SKM-1 (cell line): Measurements from ENCODE around the gene ZSCAN22.
"Not testable (repeated sequence)": the region's sequence is repeated elsewhere in the genome, so short reads cannot be mapped to it uniquely, and the experiment has no call there.

Source experiments
- DNase-seq: peaks from one replicate; lab custom pipeline; 2025; ENCODE audit not compliant: unreplicated experiment; lab: John Stamatoyannopoulos, UW

Gene ZSCAN22

DNA sequence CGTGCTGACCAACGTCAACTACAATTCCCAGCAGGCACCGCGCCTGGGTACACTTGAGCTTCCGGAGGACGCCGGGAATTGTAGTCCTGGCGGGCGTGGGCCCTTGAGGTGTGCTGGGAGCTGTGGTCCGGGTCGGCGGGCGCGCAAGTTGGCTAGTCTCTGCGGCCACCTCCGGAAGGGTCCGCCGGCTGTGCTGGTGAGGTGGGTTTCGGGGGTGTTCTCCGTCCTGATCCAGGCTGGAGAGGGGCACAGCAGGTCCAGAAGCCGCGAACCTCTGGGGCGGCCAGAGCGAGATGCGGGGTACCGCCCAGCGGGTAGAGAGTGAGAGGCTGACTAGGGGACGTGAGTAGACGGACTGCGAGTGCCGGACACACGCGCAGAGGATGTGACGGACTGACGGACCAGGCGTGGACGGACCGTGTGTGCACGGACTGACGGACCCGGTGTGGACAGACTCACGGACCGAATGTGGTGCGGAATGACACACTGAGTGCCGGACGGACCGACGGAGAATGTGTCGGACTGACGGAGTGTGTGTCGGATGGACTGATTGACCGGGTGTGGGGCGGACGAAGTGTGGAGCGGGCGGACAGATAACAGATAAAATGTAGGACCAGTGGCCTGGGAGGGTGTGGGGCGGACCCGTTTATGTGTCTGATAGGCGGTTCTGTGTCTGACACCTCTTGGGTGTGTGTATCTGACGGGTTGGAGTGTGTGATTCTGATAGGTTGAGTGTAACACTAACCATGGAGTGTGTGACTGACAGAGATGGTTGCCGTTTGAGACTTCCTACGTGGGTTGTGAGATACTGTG, at the start of gene ZSCAN22:
ZSCAN22 (plus strand) TSS at position 81 of the 813 bp plus-strand sequence. CDS start 7,809 bp downstream, outside the sequence.
- peak; percentile 56 for DNase-seq

DNA sequence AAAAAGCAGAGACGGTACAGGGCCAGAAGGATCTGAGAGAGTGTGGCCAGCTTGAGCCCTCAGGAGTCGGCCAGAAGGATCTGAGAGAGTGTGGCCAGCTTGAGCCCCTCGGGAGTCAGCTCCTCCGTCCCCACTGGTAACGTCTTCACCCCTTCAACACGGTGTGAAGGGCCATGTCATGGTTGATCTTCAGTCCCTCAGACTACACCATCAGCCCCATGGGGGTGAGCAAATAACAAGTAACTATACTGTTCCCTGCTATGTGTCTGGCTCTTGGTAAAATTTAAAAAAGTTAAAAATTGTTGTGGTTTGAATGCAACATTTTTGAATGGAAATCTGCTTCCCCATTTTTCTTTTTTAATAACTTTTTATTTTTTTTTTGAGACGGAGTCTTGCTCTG, 49.6 kb upstream of the ZSCAN22 start:
- no peak for DNase-seq

DNA sequence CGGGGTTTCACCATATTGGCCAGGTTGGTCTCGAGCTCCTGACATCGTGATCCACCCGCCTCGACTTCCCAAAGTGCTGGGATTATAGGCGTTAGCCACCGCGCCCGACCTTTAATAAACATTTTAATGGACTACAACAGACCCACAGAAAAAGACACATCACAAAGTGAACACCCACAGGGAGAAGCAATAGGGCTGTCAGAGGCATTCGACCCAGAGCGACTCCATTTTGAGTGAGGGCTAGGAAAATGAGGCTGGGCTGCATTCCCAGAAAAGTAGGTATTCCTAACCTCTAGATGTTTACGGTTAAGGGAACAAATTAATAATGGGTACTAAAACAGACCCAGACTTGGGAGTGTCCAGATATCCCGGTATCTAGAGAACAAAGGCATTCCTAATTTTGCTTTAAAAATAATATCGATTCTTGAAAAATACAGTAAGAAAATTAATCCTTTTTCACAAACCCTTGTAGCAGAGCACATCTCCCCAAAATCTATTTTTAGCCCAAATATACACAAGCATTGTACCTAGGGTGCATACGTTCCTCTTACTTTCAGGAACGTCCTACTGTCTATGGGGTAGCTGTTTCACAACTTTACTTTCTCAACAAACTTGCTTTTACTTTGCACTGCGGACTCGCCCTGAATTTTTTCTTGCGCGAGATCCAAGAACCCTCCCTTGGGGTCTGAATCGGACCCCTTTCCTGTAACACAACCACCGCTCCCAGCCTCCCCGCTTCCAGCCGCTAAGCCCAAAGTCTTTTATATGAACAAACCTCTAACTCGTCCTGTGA, 48.9 kb upstream of the ZSCAN22 start:
- no peak for DNase-seq

DNA sequence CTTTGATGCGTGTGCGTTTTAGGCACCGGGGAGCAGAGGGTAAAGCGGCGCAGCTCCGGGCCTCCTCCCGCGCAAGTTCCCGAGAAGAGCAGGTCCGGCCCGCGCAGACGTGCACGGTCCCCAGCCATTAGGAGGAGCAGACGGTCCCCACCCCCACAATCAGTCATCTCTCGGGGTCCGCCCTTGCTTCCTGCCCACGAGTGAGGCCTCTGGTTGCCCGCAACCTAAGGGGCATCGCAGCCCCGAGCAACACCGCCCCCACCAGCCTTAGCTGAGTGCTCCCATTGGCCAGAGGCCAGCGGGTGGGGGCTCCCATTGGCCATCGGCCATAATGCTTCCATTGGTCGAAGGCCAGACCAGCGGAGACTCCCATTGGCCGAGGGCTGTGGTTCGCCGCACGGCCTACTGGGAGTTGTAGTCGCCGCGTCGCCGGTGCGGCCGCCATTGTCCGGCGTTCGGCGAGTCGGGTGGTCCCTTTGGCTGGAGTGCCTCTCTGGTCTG, 48.2 kb upstream of the ZSCAN22 start, which contains the start of gene ZNF8:
ZNF8 (plus strand) TSS at position 415 of the 501 bp plus-strand sequence. CDS start 127 bp downstream, outside the sequence.
- DNase-seq: peak; percentile 74

DNA sequence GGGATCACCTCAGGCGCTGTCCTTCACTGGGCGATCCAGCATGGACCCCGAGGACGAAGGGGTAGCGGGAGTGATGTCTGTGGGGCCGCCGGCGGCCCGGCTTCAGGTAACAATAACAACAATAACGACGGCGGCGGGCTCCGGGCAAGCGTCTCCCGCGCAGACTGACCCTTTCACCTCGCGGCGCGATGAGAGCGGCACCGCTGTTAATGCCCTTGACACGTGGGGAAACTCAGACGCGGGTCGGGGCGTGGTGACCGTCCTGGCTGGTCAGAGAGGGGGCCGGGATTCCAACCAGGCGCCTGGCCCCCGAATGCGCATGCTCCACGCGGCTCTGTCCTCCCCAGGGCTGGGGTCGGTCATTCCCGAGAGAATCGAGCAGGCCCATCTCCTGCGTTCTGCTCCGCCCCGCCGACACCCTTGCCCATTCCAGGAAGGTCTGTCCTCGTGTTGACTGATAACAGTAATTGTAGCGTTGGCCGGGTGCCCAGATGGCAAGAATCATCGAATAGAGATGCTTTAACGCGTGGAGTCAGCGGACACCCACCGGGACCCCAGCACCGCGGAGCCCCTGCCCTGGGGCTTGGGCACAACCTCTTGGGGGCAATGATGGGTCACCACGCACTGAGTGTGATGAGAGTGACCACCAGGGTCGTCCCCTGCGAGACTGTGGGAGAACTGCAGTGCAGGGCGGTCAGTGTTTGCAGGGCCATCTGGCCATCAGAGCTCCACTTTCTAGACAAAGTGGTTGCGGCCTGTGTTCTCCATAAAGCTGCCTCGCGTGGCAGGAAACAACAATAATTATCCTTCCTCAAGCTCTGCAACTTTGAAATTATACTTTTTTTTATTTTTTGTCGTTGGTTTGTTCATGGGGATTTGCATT, 47.5 kb upstream of the ZSCAN22 start:
- no peak for DNase-seq

DNA sequence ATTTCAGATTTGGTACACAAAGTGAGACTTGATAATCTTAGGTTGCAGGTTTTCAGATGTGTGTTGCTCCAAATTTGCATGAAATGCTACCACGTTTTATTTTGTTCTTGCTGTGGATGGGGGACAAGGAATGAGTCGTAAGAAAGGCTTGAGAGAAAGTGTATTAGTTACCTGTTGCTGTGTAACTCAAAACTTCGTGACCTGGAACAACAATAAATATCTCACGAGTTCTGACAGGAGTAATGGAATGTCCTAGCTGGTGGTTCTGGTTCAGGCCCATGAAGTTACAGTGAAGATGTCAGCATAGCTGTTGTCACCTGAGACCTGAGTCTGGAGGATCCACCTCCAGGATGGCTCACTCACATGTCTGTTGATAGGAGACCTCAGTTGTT, 46.9 kb upstream of the ZSCAN22 start:
- DNase-seq: no peak

DNA sequence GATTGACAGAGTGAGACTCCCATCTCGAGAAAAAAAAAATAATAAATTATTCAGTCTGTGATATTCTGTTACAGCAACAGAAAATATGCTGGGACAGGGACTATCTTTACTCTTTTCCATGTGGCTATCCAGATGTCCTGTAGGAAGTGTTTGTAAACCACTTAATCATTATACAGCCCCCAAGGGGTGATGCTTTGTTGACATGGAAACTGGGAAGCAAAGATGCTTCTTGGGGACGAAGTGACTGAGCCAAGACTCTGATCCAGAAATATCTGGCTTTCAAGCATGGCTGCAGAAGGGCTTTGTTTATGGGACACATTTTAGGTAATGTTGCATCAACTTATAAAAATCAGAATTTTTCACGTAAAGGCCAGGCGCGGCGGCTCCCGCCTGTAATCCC, 42.6 kb upstream of the ZSCAN22 start:
- no peak for DNase-seq

DNA sequence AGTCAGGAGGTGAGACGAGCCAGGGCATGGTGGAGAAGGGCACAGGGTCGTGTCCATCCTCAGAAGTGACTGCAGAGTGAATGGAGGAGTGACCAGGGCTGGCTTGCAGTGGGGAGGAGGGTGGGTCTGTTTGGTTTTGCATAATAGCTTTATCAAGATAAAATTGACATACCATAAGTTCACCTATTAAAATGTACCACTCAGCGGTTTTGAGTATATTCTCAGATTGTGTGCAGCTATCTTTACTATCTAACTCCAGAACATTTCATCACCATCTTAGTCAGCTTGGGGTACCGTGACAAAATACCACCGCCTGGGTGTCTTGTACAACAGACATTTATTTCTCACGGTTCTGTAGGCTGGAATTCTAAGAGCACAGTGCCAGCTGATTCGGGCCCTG, 34.9 kb upstream of the ZSCAN22 start:
- no peak for DNase-seq

DNA sequence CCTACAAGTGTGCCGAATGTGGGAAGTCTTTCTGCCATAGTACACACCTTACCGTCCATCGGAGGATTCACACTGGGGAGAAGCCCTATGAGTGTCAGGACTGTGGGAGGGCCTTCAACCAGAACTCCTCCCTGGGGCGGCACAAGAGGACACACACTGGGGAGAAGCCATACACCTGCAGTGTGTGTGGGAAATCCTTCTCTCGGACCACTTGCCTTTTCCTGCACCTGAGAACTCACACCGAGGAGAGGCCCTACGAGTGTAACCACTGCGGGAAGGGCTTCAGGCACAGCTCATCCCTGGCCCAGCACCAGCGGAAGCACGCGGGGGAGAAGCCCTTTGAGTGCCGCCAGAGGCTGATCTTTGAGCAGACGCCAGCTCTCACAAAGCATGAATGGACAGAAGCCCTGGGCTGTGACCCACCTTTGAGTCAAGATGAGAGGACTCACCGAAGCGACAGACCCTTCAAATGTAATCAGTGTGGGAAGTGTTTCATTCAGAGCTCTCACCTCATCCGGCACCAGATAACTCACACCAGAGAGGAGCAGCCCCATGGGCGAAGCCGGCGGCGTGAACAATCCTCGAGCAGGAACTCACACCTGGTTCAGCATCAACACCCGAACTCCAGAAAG, 31.9 kb upstream of the ZSCAN22 start:
- DNase-seq: no peak

DNA sequence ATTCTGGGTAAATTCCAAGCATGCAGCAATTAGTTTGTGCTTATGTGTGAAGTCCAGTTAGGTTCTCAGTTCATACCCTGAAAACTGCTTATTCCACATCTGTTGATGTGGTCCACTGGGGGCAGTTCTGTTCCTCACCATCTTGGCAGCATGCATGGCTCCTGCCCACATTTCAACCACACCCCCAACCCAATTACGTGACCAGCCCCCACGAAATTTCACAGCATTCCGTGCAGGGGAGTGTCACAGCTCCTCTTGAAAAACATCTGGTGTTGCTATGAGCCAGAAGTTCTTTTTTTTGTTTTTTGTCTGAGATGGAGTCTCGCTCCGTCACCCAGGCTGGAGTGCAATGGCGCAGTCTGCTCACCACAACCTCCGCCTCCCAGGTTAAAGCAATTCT, 30.7 kb upstream of the ZSCAN22 start:
- no peak for DNase-seq

DNA sequence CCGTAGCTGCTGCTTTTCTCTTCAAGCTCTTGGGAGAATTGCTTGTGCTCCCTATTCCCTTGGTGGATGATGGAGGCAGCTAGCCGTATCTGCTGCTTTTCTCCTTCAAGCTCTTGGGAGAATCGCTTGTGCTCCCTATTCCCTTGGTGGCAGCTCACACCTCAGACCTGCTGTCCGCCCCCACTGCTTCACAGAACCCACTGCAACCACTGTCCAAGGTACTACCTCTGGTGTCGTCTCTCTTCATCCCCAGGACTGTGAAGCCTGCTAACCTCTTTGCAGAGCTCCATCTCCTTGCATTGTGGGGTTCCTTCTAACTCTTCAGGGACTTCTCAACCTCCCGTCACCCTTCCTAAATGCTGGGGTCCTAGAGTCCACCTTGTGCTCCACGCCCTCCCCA, 26.2 kb upstream of the ZSCAN22 start:
- DNase-seq: no peak

DNA sequence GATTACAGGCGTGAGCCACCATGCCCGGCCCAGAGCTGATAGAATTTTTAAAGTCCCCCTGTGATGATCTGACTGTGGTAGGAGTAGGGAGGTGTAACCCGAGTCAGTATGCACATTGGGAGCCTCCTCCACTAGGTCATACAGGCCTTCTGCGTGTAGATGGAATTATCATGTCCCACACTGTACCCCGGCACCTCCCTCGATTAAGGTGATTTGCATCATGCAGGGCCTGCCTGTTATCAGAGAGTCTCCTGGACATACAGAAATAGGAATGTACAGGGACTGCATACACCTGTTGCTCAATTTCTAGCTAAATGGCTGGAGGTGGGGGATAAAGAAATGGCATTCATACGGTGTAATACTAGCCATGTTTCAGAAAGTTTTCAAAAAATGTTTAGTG, 22.5 kb upstream of the ZSCAN22 start:
- no peak for DNase-seq

DNA sequence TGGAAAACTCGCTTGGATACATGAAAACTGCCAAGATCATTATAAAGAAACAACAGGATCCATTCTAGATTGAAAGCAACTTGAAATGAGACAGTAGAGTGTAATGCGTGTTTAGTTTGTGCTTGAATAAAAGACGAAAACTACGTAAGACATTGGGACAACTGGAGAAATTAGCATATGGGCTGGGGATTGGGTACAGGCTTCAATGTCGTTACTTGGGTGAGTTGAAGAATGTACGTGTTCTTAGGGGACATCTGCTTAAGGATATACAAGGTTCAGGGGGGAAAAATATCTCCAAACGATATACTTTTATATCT, 22.1 kb upstream of the ZSCAN22 start:
- no peak for DNase-seq

DNA sequence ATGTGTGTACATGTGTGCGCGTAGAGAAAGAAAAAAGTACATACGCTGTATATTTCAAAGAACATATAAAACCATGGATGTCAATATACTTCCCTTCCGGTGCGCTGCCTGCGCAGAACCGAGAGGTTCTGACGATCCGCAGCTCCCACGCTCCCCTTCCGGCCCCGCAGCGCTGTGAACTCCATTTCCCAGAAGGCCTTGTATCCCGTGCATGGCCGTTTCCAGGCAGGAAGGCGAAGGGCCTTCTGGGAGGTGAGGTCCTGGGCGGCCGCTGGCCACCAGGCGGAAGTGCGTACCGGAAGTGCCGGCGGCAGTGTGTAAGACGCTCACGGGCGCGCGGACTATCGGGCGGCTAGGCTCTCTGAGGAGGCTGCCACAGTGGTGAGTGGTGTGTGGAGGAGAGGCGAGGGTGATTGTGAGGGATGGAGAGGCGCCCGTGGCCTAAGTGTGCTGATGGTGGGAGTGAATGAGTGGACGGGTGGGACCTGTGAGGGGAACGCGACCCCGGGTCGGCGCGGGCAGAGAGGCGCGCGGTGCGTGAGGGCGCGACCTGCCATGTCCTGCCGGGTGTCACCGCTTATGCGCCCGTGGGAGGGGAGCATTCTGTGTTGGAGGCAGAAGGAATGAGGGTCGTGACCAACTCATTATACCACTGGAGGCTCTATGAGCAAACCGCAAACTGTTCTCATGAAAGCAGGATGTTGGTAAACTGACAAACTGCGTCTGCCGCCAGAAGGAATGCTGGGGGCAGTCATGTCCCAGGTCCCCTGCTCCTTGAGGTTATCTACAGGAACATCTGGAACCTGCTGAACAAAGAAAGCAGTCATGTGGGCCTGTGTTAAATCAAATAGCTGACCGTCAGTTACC, 21.5 kb upstream of the ZSCAN22 start, which contains the start of gene ERVK3-1:
ERVK3-1 (plus strand) TSS at position 313 of the 867 bp plus-strand sequence. CDS start 6,792 bp downstream, outside the sequence.
- DNase-seq: peak; percentile 74

DNA sequence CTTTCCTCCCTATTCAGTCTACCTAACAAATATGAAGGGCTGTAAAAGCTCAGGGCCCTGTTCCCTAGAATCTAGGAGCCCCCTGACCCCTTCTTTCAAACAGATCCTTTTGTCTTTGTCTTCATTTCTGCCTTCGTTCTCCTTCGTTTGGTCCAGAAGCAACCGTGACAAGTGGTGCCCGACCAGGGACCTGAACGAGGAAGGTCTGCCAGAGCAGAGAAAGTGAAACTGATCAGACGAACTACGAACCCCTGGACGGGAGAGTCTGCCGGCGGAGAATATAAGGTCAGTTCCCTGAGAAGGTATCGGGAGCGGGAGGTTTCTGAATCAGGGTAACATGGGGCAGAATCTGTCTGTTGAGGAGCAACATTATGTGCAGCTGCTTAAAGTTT, 20.9 kb upstream of the ZSCAN22 start:
- no peak for DNase-seq

DNA sequence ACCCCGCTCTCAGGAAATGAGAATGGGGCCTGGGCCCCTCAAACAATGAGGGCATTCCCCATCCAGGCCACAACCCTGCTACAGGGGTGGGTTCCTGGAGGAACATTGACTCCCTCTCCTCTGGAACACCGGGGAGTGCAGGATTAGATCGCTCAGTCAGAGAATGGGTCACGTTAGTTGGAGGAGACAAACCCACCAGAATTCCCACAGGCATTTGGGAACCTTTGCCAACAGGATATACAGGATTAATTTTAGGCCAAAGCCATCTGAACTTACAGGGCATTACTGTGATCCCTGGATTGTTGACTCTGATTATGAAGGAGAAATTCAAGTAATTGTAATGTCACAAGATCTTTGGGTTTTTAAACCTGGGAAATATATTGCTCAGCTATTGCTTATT, 19.1 kb upstream of the ZSCAN22 start:
- DNase-seq: no peak

DNA sequence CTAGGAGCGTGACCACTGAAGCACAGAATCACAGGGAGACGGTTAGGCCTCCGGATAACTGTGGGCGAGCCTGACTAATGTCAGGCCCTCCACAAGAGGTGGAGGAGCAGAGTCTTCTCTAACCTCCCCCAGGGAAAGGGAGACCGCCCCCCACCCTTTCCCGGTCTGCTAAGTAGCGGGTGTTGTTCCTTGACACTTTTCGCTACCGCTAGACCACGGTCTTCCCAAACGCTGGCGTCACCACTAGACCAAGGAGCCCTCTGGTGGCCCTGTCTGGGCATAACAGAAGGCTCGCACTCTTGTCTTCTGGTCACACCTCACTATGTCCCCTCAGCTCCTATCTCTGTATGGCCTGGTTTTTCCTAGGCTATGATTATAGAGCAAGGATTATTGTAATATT, 16.1 kb upstream of the ZSCAN22 start:
- DNase-seq: not testable (repeated sequence)

DNA sequence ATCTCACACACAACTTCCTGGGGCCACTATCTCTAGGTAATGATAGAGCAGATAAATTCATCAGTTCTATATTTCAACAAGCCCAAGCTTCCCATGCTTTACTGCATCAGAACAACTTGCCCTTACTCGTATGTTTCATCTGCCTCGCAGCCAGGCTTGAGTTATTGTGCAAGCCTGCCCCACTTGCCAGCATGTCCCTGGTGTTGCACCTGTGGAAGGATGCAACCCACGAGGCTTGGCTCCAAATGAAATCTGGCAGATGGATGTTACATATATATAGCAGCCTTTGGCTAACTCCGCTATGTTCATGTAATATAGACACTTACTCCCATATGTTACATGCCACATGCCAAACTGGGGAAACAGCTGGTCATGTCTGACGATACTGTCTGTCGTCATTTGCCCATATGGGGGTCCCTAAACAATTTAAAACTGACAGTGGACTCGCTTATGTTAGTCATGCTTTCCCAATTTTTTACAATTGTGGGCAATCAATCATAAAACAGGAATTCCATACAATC, 15.4 kb upstream of the ZSCAN22 start:
- no peak for DNase-seq

DNA sequence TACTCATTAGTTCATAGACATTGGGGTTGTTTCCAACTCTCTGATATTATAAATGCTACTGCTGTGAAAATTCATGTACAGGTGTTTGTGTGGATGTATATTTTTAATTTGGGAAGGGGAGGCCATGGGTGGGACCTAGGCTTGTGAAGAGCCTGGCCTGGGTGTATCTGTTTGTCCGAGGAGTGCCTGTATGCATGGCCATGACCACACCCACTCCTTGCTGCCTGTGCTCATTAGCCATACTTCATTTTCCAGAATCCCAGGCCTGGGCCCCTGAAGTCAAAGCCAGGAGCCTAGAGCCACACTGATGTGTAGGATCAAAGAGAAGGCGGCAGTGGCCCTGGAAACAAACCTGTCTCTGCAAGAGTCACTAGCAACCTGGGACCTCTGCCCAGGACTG, 11.2 kb upstream of the ZSCAN22 start:
- no peak for DNase-seq
